ENCODE measurements around the gene CENPK.

GRCh38 chr5:65482296-65482735 lies 80.7 kb downstream of the CENPK start:
- TF ChIP-seq CEBPB (IDR thresholded peaks at IDR 0.05), result no peak
- no peak for TF ChIP-seq EP300 (IDR thresholded peaks at IDR 0.05; ENCODE audit: borderline replicate concordance)
- no peak for TF ChIP-seq CREB1 (IDR thresholded peaks at IDR 0.05; ENCODE audit: low read depth)
- TF ChIP-seq TCF12 (IDR thresholded peaks at IDR 0.05; ENCODE audit: low read depth), result no peak
- TF ChIP-seq, protein P1, sequence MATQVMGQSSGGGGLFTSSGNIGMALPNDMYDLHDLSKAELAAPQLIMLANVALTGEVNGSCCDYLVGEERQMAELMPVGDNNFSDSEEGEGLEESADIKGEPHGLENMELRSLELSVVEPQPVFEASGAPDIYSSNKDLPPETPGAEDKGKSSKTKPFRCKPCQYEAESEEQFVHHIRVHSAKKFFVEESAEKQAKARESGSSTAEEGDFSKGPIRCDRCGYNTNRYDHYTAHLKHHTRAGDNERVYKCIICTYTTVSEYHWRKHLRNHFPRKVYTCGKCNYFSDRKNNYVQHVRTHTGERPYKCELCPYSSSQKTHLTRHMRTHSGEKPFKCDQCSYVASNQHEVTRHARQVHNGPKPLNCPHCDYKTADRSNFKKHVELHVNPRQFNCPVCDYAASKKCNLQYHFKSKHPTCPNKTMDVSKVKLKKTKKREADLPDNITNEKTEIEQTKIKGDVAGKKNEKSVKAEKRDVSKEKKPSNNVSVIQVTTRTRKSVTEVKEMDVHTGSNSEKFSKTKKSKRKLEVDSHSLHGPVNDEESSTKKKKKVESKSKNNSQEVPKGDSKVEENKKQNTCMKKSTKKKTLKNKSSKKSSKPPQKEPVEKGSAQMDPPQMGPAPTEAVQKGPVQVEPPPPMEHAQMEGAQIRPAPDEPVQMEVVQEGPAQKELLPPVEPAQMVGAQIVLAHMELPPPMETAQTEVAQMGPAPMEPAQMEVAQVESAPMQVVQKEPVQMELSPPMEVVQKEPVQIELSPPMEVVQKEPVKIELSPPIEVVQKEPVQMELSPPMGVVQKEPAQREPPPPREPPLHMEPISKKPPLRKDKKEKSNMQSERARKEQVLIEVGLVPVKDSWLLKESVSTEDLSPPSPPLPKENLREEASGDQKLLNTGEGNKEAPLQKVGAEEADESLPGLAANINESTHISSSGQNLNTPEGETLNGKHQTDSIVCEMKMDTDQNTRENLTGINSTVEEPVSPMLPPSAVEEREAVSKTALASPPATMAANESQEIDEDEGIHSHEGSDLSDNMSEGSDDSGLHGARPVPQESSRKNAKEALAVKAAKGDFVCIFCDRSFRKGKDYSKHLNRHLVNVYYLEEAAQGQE (IDR thresholded peaks at IDR 0.05; ENCODE audit: low read depth), result no peak
- TF ChIP-seq, protein P2, sequence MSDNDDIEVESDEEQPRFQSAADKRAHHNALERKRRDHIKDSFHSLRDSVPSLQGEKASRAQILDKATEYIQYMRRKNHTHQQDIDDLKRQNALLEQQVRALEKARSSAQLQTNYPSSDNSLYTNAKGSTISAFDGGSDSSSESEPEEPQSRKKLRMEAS (IDR thresholded peaks at IDR 0.05), result no peak
- no peak for TF ChIP-seq EGR1 (IDR thresholded peaks at IDR 0.05)
- TF ChIP-seq FOXM1 (IDR thresholded peaks at IDR 0.05; ENCODE audit: borderline replicate concordance, low read depth), result no peak
- TF ChIP-seq YY1 (IDR thresholded peaks at IDR 0.05; ENCODE audit: low read depth), result no peak

Measured in Ishikawa (cell line).